Left cardiac atrium (tissue), 4 donors: ENCODE measurements around the gene TMEM187. TPM values are rescaled to one million over a fixed set of nuclear protein-coding genes. Genes with fewer than 3 reads are reported as not detected.

ENCODE experiments used
- ATAC-seq, 2 donors: fragments of 200-7000 bp; cut with Tn5 transposase; one replicate each; pipeline ENCODE4 v1.9.1; 2020; ENCODE audit warnings: mild to moderate bottlenecking in 2 of 2, moderate library complexity in 2 of 2
- DNase-seq: peaks from one replicate; pipeline ENCODE4 v3.0.0-alpha.2; 2020
- intact Hi-C, 2 donors: fragments of 100-400 bp; cut with DNase I; formaldehyde crosslinking; loops; one replicate each; pipeline versions ENCODE4 v1.14.1 to v1.15.1; 2022 to 2023
- long read RNA-seq: library from polyadenylated mRNA; unstranded; transcript quantifications from one replicate; pipeline ENCODE4 v2.0.0, GENCODE V29; 2021
- total RNA-seq, 2 donors: library from RNA; stranded (reverse); fragmentation: NEBNext Ultra II Directional; extraction: Animal tissue kit (Norgen Biotek cat#: 25700); gene quantifications; one replicate each; pipeline ENCODE4 v1.2.1, GENCODE V29; 2021
- donor health status: DM: no; HTN: yes; CAD: no.
- donor health status: DM: no; HTN: yes; CAD: no; lungs with severe emphysema.
- donor health status: DM: yes; HTN: yes; CAD: no.
- donor health status: Dilated cardiomyopathy.

The TMEM187 gene, protein sequence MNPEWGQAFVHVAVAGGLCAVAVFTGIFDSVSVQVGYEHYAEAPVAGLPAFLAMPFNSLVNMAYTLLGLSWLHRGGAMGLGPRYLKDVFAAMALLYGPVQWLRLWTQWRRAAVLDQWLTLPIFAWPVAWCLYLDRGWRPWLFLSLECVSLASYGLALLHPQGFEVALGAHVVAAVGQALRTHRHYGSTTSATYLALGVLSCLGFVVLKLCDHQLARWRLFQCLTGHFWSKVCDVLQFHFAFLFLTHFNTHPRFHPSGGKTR
- total RNA-seq = 1 to 10 TPM; 7.7 to 9.2 TPM
- long read RNA-seq, transcript TMEM187-201 (2 exons, 1,880 nt) = major isoform, 26 of 26 reads
- long read RNA-seq, partial matches to known transcripts = 0 of 26 reads
- long read RNA-seq, other reads (novel, unspliced or antisense) = 0 of 26 reads

- intact Hi-C loops = no loop called here
- DNase-seq = peak; percentile 90
Measured at GRCh38 chrX:153972368-153973126, at the start of gene TMEM187. Gene TMEM187, plus strand, starts transcription at chrX:153972754. Its CDS starts 9,309 bp downstream, at chrX:153982063.

GRCh38 chrX:153922932-153923857 lies 49.4 kb upstream of the TMEM187 start:
- peak; percentile 86 for DNase-seq
- peak; percentile 40 for ATAC-seq
- intact Hi-C loops = no loop called here

More at GRCh38 chrX:153972368-153973126, at the start of gene TMEM187:
- peak; percentile 59 to 69 for ATAC-seq

DNA sequence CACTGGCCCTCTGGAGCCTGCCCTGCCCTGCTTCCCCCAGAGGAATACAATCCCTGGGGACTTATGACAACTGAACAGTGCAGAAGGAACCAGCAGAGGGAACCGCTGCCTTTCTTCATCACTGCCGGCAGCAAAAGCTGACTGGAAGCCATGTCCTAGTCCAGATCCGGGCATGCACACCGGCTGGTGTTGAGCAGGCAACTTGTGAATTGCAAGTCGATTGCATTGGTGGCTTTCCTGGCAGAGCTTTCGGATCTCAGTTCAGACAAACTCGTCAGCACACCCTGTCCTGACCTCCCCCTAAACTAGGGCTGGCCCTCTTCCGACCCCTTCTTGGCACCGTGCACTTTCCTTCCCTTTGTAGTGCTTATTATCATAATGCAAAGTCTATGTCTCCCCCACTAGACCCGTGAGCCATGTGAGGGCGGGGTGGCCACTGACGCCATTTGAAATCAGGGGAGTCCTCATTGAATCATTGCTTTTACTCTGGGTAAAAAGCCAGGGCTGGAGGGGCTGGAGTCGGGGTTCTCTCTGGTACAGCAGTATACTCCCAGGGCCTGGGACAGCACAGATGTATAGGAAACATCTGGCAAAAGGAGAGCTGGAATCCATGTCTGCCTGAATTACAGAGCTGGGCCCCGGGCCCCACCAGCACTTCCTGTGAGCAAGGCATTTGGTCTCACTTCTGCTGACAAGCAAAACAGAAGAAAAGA lies 48.2 kb upstream of the TMEM187 start:
- DNase-seq = peak; percentile 59
- intact Hi-C loops = no loop called here
- ATAC-seq = no peak

GRCh38 chrX:153925387-153925738 lies 47.2 kb upstream of the TMEM187 start:
- intact Hi-C loops = no loop called here
- ATAC-seq (no peak), DNase-seq (no peak)

DNA sequence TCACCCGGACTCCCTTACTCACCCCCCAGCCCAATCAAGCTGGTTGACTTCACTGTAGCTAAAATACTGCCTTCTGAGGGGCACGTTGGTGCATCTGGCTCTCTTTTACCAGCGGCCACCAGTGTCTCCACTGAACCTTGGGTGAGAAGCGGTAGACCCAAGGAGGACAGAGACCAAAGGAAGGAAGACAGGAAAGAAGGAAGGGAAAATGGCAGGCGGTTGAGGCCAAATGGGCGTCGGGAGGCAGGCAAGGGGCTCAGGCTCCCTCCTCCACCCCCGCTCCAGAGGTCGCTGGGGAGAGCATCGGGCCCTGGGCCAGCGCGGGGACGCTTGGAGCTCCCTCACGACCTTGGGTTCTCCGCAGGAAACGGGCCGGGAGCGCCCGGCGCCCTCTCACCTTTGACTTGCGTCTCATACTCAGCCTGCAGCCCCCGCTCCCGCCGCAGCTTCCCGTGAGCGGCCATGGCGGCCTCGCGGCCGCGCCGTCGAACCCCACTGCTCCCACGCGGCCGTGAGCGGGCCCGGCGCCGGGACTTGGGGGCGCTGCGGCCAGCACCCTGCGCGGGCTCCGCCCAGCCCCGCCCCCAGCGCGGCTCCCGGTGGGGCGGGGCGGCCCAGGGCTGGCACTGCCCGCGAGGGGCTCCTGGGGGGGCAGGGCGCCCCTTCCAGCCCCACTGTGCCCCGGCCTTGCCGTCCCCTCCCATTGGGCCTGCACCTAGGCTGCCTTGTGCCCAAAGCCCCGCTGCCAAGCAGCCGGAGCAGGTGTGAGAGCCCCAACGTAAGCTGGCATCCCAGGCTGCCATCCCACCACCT lies 46.6 kb upstream of the TMEM187 start, which contains the start of gene ARHGAP4:
TSS of gene ARHGAP4 (minus strand) at position 526 of the 813 bp plus-strand sequence. CDS start at position 464, 62 bp downstream.
- no peak for DNase-seq

GRCh38 chrX:153926552-153926857 lies 46.0 kb upstream of the TMEM187 start:
- intact Hi-C loops = no loop called here
- DNase-seq = no peak
- no peak for ATAC-seq

More for the DNA sequence above, 46.6 kb upstream of the TMEM187 start, which contains the start of gene ARHGAP4:
- intact Hi-C loops = no loop called here
- ATAC-seq = peak in 1 of 2 donors; percentile 3

DNA sequence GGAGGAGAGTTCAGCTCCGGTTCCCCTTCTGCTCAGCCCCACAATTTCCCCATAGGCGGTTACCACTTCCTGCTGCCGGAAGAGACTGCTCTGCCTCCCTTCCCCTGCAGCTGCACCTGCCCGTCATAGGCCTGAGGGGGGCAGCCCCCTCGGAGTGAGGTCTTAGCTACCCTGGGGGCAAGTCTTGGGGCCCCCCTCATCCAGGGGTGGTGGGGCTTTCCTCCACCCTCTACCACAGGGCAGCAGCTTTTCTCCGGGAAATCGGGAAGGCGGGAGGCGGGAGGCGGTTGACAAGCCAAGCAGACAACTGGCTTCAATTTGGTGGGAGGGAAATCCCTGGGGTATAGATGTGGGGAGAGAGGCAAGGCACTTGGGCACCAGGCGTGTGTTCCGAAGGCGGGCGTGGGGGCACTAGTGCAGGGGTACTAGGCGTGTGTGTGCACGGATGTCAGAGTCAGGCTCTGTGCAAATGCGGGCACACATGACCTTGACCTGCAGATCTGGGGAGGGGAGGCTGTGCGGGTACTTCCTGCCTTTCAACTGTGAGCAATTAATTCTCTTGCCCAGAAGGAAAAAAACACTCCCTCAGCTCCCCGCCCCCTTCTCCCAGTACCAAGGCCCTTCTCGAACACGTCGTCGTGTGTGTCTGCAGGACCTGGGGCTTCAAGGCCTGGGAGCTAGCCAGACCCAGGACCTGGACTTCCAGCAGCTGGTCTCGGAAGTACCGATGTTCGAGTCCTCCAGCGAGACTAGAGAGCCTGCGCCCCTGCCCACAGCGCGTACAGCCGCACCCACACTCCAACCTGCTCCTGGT lies 45.5 kb upstream of the TMEM187 start:
- intact Hi-C loops = no loop called here
- peak; percentile 63 for DNase-seq
- ATAC-seq = peak; percentile 12 to 14

GRCh38 chrX:153927672-153927921 lies 45.0 kb upstream of the TMEM187 start:
- intact Hi-C loops = no loop called here
- ATAC-seq (peak in 1 of 2 donors; percentile 2), DNase-seq (no peak)

GRCh38 chrX:153927922-153928760 lies 44.4 kb upstream of the TMEM187 start:
- ATAC-seq = peak; percentile 93
- peak; percentile 97 for DNase-seq
- intact Hi-C loops = no loop called here

GRCh38 chrX:153928846-153929245 lies 43.7 kb upstream of the TMEM187 start:
- intact Hi-C loops = no loop called here
- ATAC-seq = no peak
- no peak for DNase-seq

DNA sequence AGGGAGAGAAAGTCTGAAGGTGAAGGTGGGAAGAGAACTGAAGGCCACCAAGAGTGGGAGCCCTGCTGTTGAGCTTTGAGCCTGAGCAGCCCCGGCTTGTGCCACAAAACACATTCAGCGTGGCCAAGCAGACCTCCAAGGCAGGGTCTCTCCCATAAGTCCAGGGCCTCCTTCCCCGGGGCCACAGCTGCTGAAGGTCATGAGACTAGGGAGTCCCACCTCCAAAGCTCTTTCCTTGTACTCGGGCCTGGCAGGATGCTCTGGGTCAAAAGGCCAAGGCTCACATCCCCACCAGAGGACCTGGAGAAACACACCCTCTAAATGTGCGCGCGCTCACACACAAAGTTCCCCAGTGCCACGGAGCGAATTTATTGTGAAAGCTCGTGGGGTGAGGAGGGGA lies 43.0 kb upstream of the TMEM187 start:
- ATAC-seq = no peak
- intact Hi-C loops = no loop called here
- DNase-seq = no peak

GRCh38 chrX:153930011-153930910 lies 42.3 kb upstream of the TMEM187 start:
- DNase-seq = no peak
- intact Hi-C loops = no loop called here

DNA sequence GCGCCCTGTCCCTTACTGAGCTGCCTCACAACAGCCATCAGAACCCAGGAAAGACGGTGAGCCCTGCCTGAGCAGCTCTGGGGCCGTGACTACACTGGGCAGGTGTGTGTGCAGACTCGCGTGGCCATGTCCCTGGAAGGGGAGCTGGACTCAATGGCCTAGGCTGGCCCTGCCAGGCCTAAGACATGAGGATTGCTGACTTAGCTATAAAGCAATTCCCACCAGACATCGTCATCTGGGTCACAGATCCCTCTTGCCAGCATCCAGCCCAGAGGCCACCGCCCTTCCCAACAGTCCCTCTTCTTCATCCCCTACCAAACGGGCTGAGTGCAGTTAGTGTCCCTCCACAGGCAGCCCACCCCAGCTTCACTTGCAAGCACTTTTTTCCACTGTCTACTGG lies 41.4 kb upstream of the TMEM187 start:
- intact Hi-C loops = no loop called here
- ATAC-seq (no peak), DNase-seq (no peak)

More at GRCh38 chrX:153930011-153930910, 42.3 kb upstream of the TMEM187 start:
- ATAC-seq = no peak

- intact Hi-C loops = no loop called here
- no peak for ATAC-seq
- no peak for DNase-seq
Measured at GRCh38 chrX:153931748-153932147, 40.8 kb upstream of the TMEM187 start.

DNA sequence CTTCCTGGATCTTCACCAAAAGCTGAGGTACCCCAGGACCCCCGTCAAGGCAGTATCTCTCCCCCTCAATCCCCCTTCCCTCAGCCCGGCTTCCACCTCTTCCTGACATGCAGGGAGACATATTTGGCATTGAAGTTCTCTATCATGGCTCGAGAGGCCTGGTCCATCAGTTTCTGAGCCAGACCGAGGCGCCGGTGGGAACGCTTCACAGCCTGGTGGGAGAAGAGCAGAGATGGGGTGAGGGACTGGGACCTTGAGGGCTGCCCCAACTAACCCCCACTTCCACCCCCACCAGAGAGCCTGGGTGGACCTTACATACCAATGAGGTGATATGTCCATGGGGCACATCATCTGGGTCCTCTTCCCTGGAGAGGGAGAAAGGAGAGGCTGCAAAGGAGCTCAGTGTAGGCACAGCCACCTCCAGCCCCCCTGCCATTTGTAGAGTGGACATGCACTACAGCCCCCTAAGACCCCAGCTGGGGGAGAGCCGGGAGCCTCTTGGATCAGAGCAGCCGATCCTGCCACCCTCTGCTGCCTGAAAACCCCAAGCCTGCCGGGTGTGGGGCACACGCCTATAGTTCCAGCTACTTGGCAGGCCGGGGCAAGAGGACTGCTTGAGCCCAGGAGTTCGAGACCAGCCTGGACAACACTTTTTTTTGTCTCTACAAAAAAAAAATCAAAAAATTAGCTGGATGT lies 40.2 kb upstream of the TMEM187 start:
- intact Hi-C loops = no loop called here
- DNase-seq (no peak), ATAC-seq (no peak)
